NCI-H1930 (cell line): ENCODE results near the gene CGB5.
"Not testable (repeated sequence)": the region's sequence is repeated elsewhere in the genome, so short reads cannot be mapped to it uniquely, and the experiment has no call there.

ENCODE experiments used
- DNase-seq, 2 experiments: peaks; one replicate each; lab custom pipeline; 2025; lab: John Stamatoyannopoulos, UW

The CGB5 gene

DNA sequence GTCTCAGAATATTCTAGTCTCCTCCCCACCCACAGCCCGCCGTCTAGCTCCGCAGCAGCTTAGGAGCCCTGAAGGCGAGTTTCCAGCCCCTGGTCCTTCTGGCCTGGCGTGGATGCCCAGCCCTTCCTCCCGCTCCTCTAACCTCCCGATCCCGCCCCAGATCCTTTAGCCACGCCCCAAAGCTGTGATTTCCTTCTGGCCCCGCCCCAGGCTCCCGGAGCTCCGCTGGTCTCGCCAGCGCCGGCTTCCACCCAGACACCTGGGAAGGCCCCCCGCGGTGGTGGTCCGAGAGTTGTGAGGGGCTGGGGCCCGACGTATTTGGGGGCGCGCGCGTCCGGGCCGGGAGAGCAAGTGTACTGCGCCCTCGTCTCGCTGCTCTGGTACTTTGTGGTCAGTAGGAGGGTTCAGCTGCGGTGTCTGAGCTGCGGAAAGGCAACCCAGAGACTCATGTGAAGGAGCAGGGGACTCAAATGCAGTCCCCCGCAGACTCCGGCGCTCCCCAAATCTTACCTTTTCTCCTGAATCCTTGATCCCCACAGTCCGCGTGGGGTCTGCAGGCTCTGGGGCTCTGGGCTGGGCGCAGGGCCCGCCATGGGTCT lies 14.1 kb downstream of the CGB5 start, which contains the start of gene CGB7:
CGB7 (minus strand) TSS at position 114 of the 599 bp plus-strand sequence. CDS start 2,374 bp downstream, outside the sequence.
- DNase-seq: no peak

GRCh38 chr19:49058562-49058961 lies 14.9 kb downstream of the CGB5 start:
- DNase-seq: no peak

GRCh38 chr19:49059053-49059452 lies 15.4 kb downstream of the CGB5 start:
- DNase-seq: no peak

DNA sequence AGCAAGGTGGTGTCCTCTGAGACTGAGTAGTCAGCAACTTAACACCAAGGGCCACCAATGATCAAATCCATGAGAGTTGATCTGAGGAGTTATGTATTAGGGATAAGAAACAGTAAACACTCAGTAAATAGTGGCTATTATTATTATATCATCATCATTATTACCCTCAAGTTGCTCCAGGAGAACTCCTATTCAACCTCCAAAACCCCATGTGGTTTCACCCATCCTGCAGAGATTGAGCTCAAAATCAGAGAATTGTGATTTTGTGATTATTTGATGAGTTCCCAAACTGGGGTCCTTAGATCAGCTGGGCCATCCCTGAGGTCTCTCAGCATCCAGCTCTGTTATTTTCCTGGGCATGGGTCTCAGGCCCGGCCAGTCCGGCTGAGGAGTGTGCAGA lies 17.4 kb downstream of the CGB5 start:
- DNase-seq: no peak

DNA sequence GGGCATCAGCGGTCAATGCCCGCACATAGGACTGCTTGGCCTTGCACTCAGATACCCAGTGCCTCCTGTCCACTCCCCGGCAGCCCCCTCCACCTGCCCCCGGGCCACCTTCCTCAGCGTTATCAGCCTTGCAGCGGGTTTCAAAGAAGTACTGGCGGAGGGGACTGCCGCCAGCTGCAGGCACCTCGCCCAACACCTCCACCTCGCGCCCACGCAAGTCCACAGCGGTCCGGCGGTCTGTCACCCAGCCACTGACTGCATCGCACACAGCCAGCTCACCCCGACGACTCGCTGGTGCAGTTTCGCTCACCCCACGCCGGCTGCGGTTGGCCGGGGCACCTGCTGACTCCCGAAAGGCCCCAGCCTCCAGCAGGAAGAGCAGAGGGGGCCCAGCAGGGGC lies 17.8 kb downstream of the CGB5 start:
- no peak for DNase-seq

- no peak for DNase-seq
Observed at GRCh38 chr19:49064029-49064629, 20.5 kb downstream of the CGB5 start.

DNA sequence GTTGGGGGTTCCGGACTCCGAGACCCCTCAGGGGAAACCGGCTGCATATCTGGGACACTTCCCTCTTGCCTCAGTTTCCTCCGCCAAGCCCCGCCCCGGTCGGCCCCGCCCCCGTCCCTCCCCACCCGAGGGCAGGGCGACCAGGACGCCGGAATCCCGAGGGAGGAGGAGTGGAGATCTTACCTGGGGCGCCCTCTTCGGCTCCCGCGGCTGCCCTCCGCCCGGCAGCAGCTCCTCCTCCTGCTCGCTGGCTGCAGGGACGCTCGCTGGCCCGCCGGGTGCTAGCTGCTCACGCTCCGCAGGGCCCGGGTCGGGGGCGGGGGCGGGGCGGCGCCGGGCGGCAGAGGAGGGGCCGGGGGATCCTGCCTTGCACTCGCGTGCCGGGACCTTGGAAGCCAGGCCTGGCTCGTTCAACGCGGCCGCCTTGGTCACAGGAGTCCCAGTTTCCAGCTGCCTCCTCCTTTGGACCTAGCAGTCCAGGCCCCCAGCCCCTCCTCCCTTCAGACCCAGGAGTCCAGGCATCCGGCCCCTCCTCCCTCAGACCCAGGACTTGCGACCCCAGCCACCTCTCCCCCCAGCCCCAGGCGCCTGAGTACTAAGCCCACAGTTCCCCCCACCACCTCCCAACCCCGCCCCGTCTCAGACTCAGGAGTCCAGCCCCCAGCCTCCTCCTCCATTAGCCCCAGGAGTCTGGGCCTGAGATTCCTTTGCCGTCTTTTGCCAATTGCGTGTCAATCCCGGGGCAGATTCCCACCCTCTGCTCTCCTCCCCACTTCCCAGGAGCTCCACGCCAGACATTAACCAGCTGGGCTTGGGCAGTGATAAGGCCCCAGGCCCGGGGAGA lies 21.3 kb downstream of the CGB5 start, which contains the start of gene NTF4:
NTF4 (minus strand) TSS at position 51 of the 844 bp plus-strand sequence. CDS start 2,821 bp downstream, outside the sequence.
- peak; percentile 59 to 74 for DNase-seq

GRCh38 chr19:49065905-49066512 lies 22.4 kb downstream of the CGB5 start:
- no peak for DNase-seq

DNA sequence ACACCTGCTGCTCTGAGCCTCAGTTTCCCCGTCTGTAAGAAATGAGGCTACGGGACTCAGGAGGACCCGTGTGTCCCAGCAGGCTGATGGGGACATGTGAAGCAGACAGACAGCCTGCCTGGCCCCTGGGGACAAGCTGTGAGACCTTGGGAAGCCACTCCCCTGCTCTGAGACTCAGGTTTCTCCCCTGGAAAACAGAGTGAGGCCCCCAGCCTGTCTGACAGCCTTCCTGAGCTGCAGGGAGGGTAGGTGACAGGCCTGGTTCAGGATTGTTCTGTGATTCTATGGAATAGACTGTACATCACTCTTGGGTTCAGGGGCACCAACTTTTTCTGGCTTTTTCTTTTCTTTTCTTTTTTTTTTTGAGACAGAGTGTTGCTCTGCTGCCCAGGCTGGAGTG lies 23.9 kb downstream of the CGB5 start:
- DNase-seq: no peak

DNA sequence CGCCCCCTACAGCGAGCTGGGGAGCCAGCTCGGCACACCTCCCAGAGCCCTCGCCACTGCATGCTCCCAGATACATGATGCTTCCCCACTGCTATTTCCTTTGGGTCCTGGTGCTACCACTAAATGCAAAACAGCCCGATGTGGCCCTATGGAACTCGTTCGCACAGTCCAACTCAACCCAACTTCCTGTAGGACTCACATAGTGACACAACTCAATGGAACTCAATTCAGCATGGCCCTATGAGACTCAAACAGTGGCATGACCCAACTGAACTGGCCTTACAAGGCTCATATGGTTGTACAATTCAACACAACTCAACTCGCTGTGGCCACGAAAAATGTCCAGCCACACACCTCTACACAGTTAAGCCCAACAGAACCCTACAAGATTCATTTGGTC lies 25.4 kb downstream of the CGB5 start:
- no peak for DNase-seq

DNA sequence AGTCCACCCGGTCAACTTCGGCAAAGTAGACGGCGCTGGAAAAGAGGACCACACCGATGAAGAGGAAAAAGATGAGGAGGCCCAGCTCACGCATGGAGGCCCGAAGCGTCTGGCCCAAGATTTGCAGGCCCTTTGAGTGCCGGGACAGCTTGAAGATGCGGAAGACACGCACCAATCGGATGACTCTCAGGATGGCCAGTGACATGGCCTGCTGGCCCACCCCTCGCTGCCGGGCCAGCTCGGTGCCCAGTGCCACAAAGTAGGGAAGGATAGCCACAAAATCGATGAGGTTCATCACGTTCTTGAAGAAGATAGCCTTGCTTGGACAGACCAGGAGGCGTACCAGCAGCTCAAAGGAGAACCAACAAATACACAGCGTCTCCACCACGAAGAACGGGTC lies 26.8 kb downstream of the CGB5 start:
- DNase-seq: no peak

- peak; percentile 41 to 60 for DNase-seq
Observed at GRCh38 chr19:49071860-49072547, 28.4 kb downstream of the CGB5 start.

- peak; percentile 26 to 32 for DNase-seq
Observed at GRCh38 chr19:49073514-49074378, 30.1 kb downstream of the CGB5 start.

GRCh38 chr19:49074869-49075268 lies 31.2 kb downstream of the CGB5 start:
- not testable (repeated sequence) for DNase-seq

- no peak for DNase-seq
Observed at GRCh38 chr19:49080392-49080791, 36.7 kb downstream of the CGB5 start.

GRCh38 chr19:49081273-49081672 lies 37.6 kb downstream of the CGB5 start:
- DNase-seq: no peak

- DNase-seq: no peak
Observed at GRCh38 chr19:49084206-49085019, 40.8 kb downstream of the CGB5 start.

GRCh38 chr19:49085020-49085867 lies 41.6 kb downstream of the CGB5 start, which contains the start of gene SNRNP70:
TSS of gene SNRNP70 (plus strand) at chr19:49085451. CDS start at chr19:49086415, 964 bp downstream.
- peak; percentile 100 for DNase-seq

GRCh38 chr19:49085868-49086232 lies 42.2 kb downstream of the CGB5 start:
- DNase-seq: no peak
